Mesenchymal stem cell (in vitro differentiated cells and primary cell): ENCODE measurements around the gene ZBTB5.

Source experiments
- DNase-seq: peaks from one replicate; pipeline ENCODE4 v3.0.0-alpha.2; 2013
- H2AFZ ChIP-seq: one replicate; pipeline ENCODE4 v1.6.1; 2013; ENCODE audit warnings: low read depth, mild to moderate bottlenecking, control low read depth, inconsistent platforms, low read length, moderate library complexity
- H2AK5ac ChIP-seq: 2 replicates; pipeline ENCODE4 v1.6.1; 2013; ENCODE audit warnings: low read length, moderate library complexity, mild to moderate bottlenecking, inconsistent platforms; ENCODE audit not compliant: severe bottlenecking
- H2BK120ac ChIP-seq: one replicate; pipeline ENCODE4 v1.6.1; 2013; ENCODE audit warnings: low read depth, mild to moderate bottlenecking, inconsistent platforms, low read length, moderate library complexity
- H2BK12ac ChIP-seq, 2 experiments: one replicate each; pipeline ENCODE4 v1.6.1; 2013; ENCODE audit warnings: inconsistent platforms in 2 of 2, low read length in 2 of 2, mild to moderate bottlenecking in 2 of 2, moderate library complexity in 2 of 2, control low read depth in 1 of 2
- H2BK15ac ChIP-seq: one replicate; pipeline ENCODE4 v1.6.1; 2013; ENCODE audit warnings: mild to moderate bottlenecking, low read depth, inconsistent platforms; ENCODE audit not compliant: poor library complexity, severe bottlenecking
- H2BK5ac ChIP-seq: 2 replicates; pipeline ENCODE4 v1.6.1; 2013; ENCODE audit warnings: low read depth, mild to moderate bottlenecking, low read length, control low read depth, inconsistent platforms; ENCODE audit not compliant: poor library complexity, severe bottlenecking
- H3K14ac ChIP-seq, 2 experiments: one replicate each; pipeline ENCODE4 v1.6.1; 2013; ENCODE audit warnings: inconsistent platforms in 2 of 2, low read length in 2 of 2, control low read depth in 1 of 2, mild to moderate bottlenecking in 1 of 2, moderate library complexity in 1 of 2
- H3K18ac ChIP-seq, 2 experiments: one replicate each; pipeline ENCODE4 v1.6.1; 2013; ENCODE audit warnings: inconsistent platforms in 2 of 2, low read length in 2 of 2, control low read depth in 1 of 2, low read depth in 1 of 2, mild to moderate bottlenecking in 1 of 2
- H3K23ac ChIP-seq, 2 experiments: one replicate each; pipeline ENCODE4 v1.6.1; 2013; ENCODE audit warnings: inconsistent platforms in 2 of 2, low read length in 2 of 2, mild to moderate bottlenecking in 2 of 2, moderate library complexity in 2 of 2, control low read depth in 1 of 2
- H3K27ac ChIP-seq: 2 replicates; pipeline ENCODE4 v1.5.1; 2013; ENCODE audit warnings: mild to moderate bottlenecking, moderate library complexity, low read length, control low read depth, inconsistent platforms; ENCODE audit not compliant: poor library complexity, severe bottlenecking
- H3K27me3 ChIP-seq, 2 experiments: 2 replicates each; pipeline versions ENCODE4 v1.6.1 to v1.7.0; 2013; ENCODE audit warnings: low read length in 2 of 2, mild to moderate bottlenecking in 2 of 2, moderate library complexity in 2 of 2, control low read depth in 1 of 2, inconsistent platforms in 1 of 2; ENCODE audit not compliant: control insufficient read depth in 1 of 2, insufficient read depth in 1 of 2
- H3K36me3 ChIP-seq, 2 experiments: 2 replicates each; pipeline versions ENCODE4 v1.6.1 to v1.7.0; 2013; ENCODE audit warnings: low read length in 2 of 2, control low read depth in 1 of 2, inconsistent platforms in 1 of 2, low read depth in 1 of 2, mild to moderate bottlenecking in 1 of 2; ENCODE audit not compliant: insufficient read depth in 2 of 2, control insufficient read depth in 1 of 2
- H3K4ac ChIP-seq, 2 experiments: one replicate each; pipeline ENCODE4 v1.6.1; 2013; ENCODE audit warnings: inconsistent platforms in 2 of 2, low read length in 2 of 2, mild to moderate bottlenecking in 2 of 2, moderate library complexity in 2 of 2, control low read depth in 1 of 2, low read depth in 1 of 2
- H3K4me1 ChIP-seq: 2 replicates; pipeline ENCODE4 v1.6.1; 2013; ENCODE audit warnings: low read depth, low read length, control low read depth; ENCODE audit not compliant: control insufficient read depth, insufficient read depth
- H3K4me2 ChIP-seq: 2 replicates; pipeline ENCODE4 v1.6.1; 2013; ENCODE audit warnings: low read length, mild to moderate bottlenecking, inconsistent platforms; ENCODE audit not compliant: poor library complexity, severe bottlenecking
- H3K4me3 ChIP-seq, 2 experiments: 2 replicates each; pipeline versions ENCODE4 v1.5.1 to v1.7.0; 2013; ENCODE audit warnings: low read length in 2 of 2, mild to moderate bottlenecking in 2 of 2, control low read depth in 1 of 2, low read depth in 1 of 2; ENCODE audit not compliant: insufficient read depth in 1 of 2
- H3K79me1 ChIP-seq: replicated peaks from 2 replicates; pipeline ENCODE4 v1.6.1; 2013; ENCODE audit warnings: mild to moderate bottlenecking, control low read depth, low read length, inconsistent platforms; ENCODE audit not compliant: poor library complexity, severe bottlenecking
- H3K9ac ChIP-seq: 2 replicates; pipeline ENCODE4 v1.7.0; 2013; ENCODE audit warnings: mild to moderate bottlenecking, low read length, moderate library complexity
- H3K9me3 ChIP-seq: 2 replicates; pipeline ENCODE4 v1.7.0; 2013; ENCODE audit warnings: mild to moderate bottlenecking, low read length; ENCODE audit not compliant: control insufficient read depth
- H4K8ac ChIP-seq: one replicate; pipeline ENCODE4 v1.6.1; 2013; ENCODE audit warnings: inconsistent platforms, mild to moderate bottlenecking, low read length, moderate library complexity
- H4K91ac ChIP-seq: one replicate; pipeline ENCODE4 v1.6.1; 2013; ENCODE audit warnings: mild to moderate bottlenecking, low read length, inconsistent platforms
- WGBS: methylation state at CpG from one replicate; pipeline ENCODE4 v1.1.7; 2013; ENCODE audit warnings: mixed read lengths; 5-methylcytosine and 5-hydroxymethylcytosine counted together

The ZBTB5 gene

GRCh38 chr9:37444890-37445289 lies 20.4 kb downstream of the ZBTB5 start:
- Histone ChIP-seq H4K8ac (no peak overlapping the region), H2BK120ac (no peak overlapping the region), H2AFZ (no peak overlapping the region), H3K23ac (no peak overlapping the region), H3K14ac (no peak overlapping the region), H3K9me3 (no peaks in the 10 kb centered on the region), H3K18ac (no peak overlapping the region), H3K9ac (no peak overlapping the region), H3K79me1 (peaks cover 40% of the 10 kb centered on the region), H3K4me3 (no peak overlapping the region), H3K27me3 (no peaks in the 10 kb centered on the region), H3K4me1 (peaks cover 5% of the 10 kb centered on the region), H3K4ac (no peak overlapping the region), H2BK5ac (no peak overlapping the region), H2AK5ac (no peak overlapping the region), H4K91ac (no peak overlapping the region), H3K36me3 (peaks cover 25 to 55% of the 10 kb centered on the region in 2 experiments), H2BK12ac (no peak overlapping the region), H3K4me2 (no peak overlapping the region), H2BK15ac (no peak overlapping the region), H3K27ac (no peak overlapping the region)
- WGBS: no CpG with 5 or more reads among the region's 2 CpGs
- DNase-seq: no peak

- no peak overlapping the region for H2BK12ac ChIP-seq
- H3K27ac ChIP-seq: no peak overlapping the region
- peaks cover 31 to 60% of the 10 kb centered on the region in 2 experiments for H3K36me3 ChIP-seq
- H3K23ac ChIP-seq: no peak overlapping the region
- no peak for DNase-seq
- no peak overlapping the region for H2BK120ac ChIP-seq
- H3K4ac ChIP-seq: no peak overlapping the region
- H4K91ac ChIP-seq: no peak overlapping the region
- no peak overlapping the region for H3K4me3 ChIP-seq
- WGBS: 94% methylated on average over 5 of the region's 5 CpGs
- H3K4me1 ChIP-seq: peaks cover 7% of the 10 kb centered on the region
- H3K18ac ChIP-seq: no peak overlapping the region
- H3K79me1 ChIP-seq: peaks cover 40% of the 10 kb centered on the region
- H4K8ac ChIP-seq: no peak overlapping the region
- H3K27me3 ChIP-seq: no peaks in the 10 kb centered on the region
- H2BK15ac ChIP-seq: no peak overlapping the region
- no peak overlapping the region for H3K14ac ChIP-seq
- H2AK5ac ChIP-seq: no peak overlapping the region
- H2AFZ ChIP-seq: no peak overlapping the region
- no peaks in the 10 kb centered on the region for H3K9me3 ChIP-seq
- no peak overlapping the region for H3K9ac ChIP-seq
- H2BK5ac ChIP-seq: no peak overlapping the region
- H3K4me2 ChIP-seq: no peak overlapping the region
These were observed 21.7 kb downstream of the ZBTB5 start for GRCh38 chr9:37443566-37443965.

- WGBS: 100% methylated on average over 2 of the region's 2 CpGs
These were observed 22.7 kb downstream of the ZBTB5 start for GRCh38 chr9:37442556-37442955.

GRCh38 chr9:37441776-37442370 lies 23.4 kb downstream of the ZBTB5 start:
- Histone ChIP-seq H3K79me1 (peaks cover 48% of the 10 kb centered on the region), H4K8ac (no peak overlapping the region), H3K14ac (no peak overlapping the region), H3K4me2 (no peak overlapping the region), H3K23ac (no peak overlapping the region), H3K4me1 (peaks cover 7% of the 10 kb centered on the region), H3K27ac (no peak overlapping the region), H2AK5ac (no peak overlapping the region), H3K4me3 (no peak overlapping the region), H3K4ac (no peak overlapping the region), H2BK15ac (no peak overlapping the region), H2BK120ac (no peak overlapping the region), H3K18ac (no peak overlapping the region), H4K91ac (no peak overlapping the region), H2BK5ac (no peak overlapping the region), H2BK12ac (no peak overlapping the region), H2AFZ (no peak overlapping the region), H3K36me3 (peaks cover 43 to 64% of the 10 kb centered on the region in 2 experiments), H3K27me3 (no peaks in the 10 kb centered on the region), H3K9me3 (no peaks in the 10 kb centered on the region), H3K9ac (no peak overlapping the region)
- 97% methylated on average over 21 of the region's 21 CpGs for WGBS
- no peak for DNase-seq

More at GRCh38 chr9:37442556-37442955, 22.7 kb downstream of the ZBTB5 start:
- Histone ChIP-seq H3K23ac (no peak overlapping the region), H2BK120ac (no peak overlapping the region), H3K79me1 (peaks cover 44% of the 10 kb centered on the region), H3K9ac (no peak overlapping the region), H3K36me3 (peaks cover 37 to 64% of the 10 kb centered on the region in 2 experiments), H3K27me3 (no peaks in the 10 kb centered on the region), H4K91ac (no peak overlapping the region), H2BK15ac (no peak overlapping the region), H2BK5ac (no peak overlapping the region), H3K18ac (no peak overlapping the region), H3K4me2 (no peak overlapping the region), H4K8ac (no peak overlapping the region), H2BK12ac (no peak overlapping the region), H3K4ac (no peak overlapping the region), H3K4me1 (peaks cover 7% of the 10 kb centered on the region), H2AFZ (no peak overlapping the region), H2AK5ac (no peak overlapping the region), H3K14ac (no peak overlapping the region), H3K4me3 (no peak overlapping the region), H3K9me3 (no peaks in the 10 kb centered on the region), H3K27ac (no peak overlapping the region)
- DNase-seq: no peak
